Epithelial cell of esophagus (primary cell): Measurements from ENCODE around the gene ANO1.

Experiments
- DNase-seq: peaks from one replicate; pipeline ENCODE4 v3.0.0; 2010; ENCODE audit warnings: low read depth
- H3K4me3 ChIP-seq: 2 replicates; pipeline ENCODE4 v1.5.1; 2011; ENCODE audit warnings: mild to moderate bottlenecking, low read length, control low read depth
- CTCF ChIP-seq: IDR thresholded peaks from 2 replicates; pipeline ENCODE4 v1.5.1; 2011; ENCODE audit warnings: low read depth, mild to moderate bottlenecking, low read length, control low read depth, inconsistent platforms; ENCODE audit not compliant: insufficient read depth; ENCODE audit errors: missing control alignments

The ANO1 gene

GRCh38 chr11:70159627-70160570, 81.8 kb downstream of the ANO1 start:
- no peak for TF ChIP-seq CTCF
- no peak overlapping the region for H3K4me3 ChIP-seq
- DNase-seq: peak; percentile 96

- H3K4me3 ChIP-seq: no peak overlapping the region
Measured at GRCh38 chr11:70161043-70161625, 83.0 kb downstream of the ANO1 start.

GRCh38 chr11:70164705-70165104, 86.6 kb downstream of the ANO1 start:
- H3K4me3 ChIP-seq: no peak overlapping the region
- TF ChIP-seq CTCF: no peak

More at GRCh38 chr11:70161043-70161625, 83.0 kb downstream of the ANO1 start:
- DNase-seq: no peak
- TF ChIP-seq CTCF: no peak

GRCh38 chr11:70167120-70167519, 89.0 kb downstream of the ANO1 start:
- no peak for TF ChIP-seq CTCF
- DNase-seq: no peak
- no peak overlapping the region for H3K4me3 ChIP-seq

More at GRCh38 chr11:70164705-70165104, 86.6 kb downstream of the ANO1 start:
- no peak for DNase-seq

- peak; percentile 30 for DNase-seq
- peak; percentile 12 for TF ChIP-seq CTCF
Measured at GRCh38 chr11:70167723-70168404, 89.7 kb downstream of the ANO1 start.

GRCh38 chr11:70168405-70168754, 90.3 kb downstream of the ANO1 start:
- no peak for TF ChIP-seq CTCF
- DNase-seq: no peak
- no peak overlapping the region for H3K4me3 ChIP-seq

More at GRCh38 chr11:70167723-70168404, 89.7 kb downstream of the ANO1 start:
- no peak overlapping the region for H3K4me3 ChIP-seq
